SW 1271 (cell line): Measurements from ENCODE around the gene RNF181.
A peak's percentile ranks its signal among the peaks of the same experiment; 100 is the strongest.
"Not testable (repeated sequence)": the region's sequence is repeated elsewhere in the genome, so short reads cannot be mapped to it uniquely, and the experiment has no call there.

Experiments
- DNase-seq, 2 experiments: peaks; one replicate each; lab custom pipeline; 2025; lab: John Stamatoyannopoulos, UW

The RNF181 gene

DNA sequence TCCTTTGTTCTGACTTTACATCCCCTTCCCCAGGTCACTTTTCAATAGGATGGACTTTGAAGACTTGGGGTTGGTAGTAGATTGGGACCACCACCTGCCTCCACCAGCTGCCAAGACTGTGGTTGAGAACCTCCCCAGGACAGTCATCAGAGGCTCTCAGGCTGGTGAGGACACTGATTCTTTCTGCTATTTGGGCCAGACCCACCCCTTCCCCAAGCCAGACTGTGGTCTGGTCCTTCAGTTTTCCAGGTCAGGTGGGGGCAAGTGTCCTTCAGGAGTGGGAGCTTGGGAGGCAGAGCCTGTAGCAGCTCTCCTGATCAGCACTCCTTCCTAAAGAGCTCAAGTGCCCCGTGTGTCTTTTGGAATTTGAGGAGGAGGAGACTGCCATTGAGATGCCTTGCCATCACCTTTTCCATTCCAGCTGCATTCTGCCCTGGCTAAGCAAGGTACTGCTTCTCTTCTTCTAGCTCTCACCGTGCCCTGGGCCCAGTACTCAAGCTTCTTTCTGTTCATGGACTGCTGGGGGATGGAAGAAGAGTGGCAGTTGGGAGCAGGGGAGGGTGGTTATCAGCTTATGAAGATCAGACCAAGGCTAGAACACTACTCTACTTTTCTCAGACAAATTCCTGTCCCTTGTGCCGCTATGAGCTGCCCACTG is 1.1 kb downstream of the RNF181 start:
- no peak for DNase-seq

DNA sequence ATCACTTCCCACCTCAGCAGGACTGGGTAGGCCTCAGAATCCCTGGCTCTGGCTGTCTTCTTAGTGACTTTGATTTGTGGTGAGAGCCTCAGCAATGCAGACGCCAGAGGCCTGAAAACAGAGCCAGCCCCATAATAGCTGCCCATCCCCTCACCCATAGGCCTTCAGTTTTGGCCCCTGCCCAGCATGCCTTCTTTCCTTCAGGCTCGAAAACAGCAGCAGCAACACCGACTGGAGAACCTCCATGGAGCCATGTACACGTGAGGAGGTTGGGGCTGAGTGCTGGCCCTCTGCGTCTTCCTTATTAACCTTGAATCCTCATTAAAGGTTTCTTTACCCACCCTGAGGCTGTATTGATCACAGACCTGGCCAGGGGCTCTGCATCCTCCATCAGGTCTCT is 1.7 kb downstream of the RNF181 start:
- no peak for DNase-seq

DNA sequence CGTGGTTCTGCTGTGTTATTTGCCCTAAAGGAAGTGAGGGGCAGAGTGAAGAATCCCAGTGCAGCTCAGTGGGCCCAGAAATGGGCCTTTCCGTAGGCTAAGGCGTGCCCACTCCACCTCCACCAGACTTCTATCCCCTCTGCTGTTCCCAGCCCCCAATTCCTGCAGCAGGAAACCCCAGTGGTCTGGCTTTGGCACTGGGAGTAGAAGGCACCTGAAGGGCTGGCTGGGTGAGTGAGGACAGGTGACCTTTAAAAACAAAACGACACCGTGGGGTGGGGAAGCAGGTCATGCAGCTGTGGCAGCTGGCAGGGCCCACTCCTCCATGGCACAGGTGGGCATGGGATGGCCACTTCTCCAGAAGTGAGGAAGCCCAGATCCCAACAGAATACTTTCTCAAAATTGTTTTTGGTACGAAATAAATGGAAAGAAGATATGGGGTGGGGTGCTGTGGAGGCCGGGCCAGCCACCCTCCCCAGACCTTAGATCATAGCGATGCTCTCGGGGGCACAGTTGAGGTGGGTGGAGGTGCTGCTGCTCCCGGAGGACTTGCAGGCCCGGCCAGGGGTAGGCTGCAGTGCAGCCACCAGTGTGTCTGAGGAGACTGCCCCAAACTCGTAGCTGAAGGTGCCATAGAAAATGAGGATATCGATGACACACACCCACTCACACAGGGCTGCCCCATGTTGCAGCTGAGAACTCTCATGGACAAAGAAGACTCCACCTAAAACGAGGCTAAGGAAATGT is 3.2 kb downstream of the RNF181 start:
- no peak for DNase-seq

DNA sequence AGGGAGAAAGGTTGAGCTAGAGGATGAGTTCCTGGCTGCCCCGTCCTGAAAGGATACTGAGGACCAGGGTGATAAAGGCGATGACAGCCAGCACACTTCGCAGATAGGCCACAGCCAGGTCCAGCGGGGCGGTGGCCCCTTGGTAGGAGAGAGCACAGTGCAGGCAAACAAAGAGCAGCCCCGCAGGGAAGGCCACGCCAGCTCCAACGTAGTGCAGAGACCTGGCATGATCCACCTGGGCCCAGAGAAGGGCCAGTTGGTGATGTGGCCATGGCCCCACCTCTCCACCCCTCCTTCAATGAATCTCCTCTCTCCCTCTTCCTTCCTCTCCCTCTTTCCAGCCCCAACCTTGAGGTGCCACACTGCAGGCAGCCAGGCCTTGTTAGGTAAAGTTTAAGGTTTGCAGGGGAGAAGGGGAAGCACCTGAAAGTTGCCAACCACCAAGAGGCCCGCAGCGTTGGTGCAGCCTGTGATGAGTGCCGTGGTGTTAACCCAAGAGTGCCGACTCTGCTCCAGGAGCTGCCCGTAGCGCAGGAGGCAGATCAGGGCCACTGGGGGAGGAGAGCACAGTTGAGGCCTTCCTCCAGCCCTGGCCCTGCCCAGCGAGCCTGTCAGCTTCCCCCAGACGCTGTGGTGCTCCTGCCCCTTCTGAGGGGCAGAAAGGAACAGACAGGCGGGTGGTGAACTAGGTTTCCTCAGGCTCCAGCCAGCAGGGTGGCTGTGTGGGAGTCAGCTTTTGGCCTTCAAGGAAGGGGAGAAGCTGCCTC is 4.1 kb downstream of the RNF181 start:
- DNase-seq: no peak

DNA sequence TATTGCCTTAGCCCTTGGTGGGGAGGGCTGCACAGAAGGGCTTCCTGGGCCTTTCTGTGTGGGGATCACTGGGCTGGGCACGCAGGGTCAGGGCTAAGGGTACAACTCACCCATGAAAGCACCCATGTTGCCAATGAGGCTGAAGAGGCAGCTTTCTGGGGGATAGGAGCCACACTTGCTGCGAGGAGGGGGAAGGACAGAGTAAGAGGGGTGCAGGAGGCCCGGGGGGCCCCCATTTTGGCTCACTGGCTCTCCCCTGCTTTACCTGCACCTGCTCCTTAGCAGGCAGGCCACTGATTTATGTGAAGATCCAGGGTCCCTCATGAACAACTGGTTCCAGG is 4.7 kb downstream of the RNF181 start:
- no peak for DNase-seq

DNA sequence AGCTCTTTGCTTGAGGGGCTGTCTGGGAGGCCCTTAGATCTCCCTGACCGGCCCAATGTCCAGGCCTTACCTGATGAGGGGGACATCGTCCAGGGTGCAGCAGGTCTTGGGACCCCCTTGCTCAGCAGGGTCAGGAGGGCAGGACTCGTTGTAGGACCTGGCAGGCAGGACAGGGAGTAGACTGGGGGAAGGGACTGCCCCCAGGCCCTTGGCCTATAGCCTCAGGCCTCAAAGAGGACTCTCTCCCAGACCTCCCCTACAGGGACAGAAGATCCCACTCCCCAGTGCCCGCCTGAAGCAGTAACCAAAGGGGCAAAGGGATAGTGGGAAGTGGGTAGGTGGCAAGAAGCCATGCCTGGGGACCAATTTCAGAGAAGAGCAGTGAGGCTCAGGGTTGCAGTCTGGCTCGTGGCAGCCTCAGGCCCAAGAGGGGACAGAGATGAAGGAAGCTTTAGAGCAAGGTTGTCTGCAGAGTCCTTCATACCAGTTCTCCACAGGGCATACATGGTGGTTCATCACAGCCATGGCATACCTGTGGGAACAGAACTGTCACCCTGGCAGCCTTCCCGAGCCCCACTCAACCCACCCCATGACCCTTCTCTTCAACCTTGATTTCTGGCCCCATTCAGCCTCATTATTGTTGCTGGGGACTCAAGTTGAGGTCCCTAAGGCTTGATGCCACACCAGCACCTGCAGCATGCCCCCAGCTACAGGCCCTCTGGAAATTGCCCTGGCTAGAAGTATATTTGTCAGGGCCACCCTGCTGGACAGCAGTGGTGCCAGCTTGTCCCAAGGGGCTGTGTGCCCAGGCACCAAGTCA is 5.6 kb downstream of the RNF181 start:
- no peak for DNase-seq

DNA sequence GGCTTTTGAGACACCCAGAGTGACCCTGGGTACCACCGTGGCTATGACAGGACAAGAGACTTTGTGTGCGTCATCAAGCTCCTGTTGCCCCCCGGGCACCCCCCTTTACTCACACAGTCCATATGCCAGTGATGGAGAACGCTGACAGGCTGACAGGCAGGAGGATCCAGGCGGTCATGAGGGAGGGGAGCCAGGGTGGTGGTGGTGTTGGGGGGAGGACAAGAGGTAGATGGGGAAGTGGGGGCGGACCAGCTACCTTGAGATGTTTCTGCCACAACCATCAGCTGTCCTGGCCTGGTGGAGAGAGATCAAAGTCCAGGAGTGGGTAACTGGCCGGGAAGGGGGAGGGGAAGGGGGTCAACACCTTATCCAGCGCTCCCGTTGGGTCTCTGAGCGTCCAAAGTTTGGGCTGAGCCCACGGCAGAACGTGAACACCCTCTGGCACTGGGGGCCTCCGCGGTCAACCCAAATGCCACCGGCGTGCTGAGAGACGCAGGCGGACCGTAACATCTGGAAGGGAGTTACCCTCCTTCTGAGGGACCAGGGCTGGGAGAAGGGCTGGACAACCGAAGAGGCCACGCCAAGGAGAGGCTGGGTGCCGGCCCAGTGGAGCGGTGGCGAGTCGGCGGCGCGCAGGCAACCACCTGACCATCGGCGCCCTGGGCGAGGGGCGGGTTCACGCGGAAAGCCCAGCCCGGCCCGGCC is 6.4 kb downstream of the RNF181 start:
- DNase-seq: peak in 1 of 2 experiments; percentile 40

DNA sequence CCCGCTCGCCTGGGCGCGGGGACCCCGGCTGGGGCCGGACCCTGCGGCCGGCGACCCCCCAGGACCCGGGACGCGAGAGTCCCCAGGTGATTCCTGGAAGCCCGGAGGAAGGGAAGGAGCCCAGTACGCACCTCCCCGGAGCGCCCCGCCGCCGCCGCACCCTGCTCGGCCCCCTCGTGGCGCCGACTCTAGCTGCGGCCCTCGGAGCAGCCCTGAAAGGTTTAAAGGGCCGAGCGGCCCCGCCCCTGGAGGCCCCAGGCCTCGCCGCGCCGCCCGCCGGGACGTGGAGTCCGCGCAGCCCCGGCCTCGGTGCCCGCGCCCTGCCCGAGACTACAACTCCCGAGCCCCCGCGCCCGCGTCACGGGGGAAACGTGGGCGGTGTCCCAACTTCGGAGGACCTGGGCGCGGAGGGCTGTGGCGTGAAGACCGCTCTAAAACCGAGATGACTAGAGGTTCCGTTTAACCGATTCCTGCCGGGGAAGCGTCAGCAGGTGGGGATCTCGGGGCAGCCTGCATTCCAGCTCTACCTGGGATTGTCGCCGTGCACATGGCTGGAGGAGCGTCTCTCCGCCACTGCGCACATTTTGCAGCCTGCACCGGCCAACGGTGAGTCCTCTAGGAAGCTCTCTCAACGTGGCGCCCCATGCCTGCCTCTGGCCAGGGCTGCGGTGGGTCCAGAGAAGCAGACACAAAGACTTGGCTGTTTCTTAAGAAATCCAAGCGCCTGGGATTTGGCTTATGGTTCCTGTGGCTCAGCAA is 7.1 kb downstream of the RNF181 start, which contains the start of gene TMEM150A:
Gene TMEM150A, minus strand, starts transcription at position 223 of the 759 bp plus-strand sequence. CDS start 750 bp downstream, outside the sequence.
- DNase-seq: peak; percentile 70 to 80

DNA sequence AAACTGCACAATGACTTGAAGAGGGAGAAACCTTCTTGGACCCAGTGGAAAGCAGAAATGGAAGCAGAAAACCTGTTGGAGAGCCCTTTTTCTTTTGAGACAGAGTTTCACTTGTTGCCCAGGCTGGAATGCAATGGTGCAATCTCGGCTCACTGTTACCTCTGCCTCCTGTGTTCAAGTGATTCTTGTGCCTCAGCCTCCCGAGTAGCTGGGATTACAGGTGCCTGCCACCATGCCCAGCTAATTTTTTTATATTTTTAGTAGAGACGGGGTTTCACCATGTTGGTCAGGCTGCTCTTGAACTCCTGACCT is 8.5 kb downstream of the RNF181 start:
- DNase-seq: not testable (repeated sequence)

DNA sequence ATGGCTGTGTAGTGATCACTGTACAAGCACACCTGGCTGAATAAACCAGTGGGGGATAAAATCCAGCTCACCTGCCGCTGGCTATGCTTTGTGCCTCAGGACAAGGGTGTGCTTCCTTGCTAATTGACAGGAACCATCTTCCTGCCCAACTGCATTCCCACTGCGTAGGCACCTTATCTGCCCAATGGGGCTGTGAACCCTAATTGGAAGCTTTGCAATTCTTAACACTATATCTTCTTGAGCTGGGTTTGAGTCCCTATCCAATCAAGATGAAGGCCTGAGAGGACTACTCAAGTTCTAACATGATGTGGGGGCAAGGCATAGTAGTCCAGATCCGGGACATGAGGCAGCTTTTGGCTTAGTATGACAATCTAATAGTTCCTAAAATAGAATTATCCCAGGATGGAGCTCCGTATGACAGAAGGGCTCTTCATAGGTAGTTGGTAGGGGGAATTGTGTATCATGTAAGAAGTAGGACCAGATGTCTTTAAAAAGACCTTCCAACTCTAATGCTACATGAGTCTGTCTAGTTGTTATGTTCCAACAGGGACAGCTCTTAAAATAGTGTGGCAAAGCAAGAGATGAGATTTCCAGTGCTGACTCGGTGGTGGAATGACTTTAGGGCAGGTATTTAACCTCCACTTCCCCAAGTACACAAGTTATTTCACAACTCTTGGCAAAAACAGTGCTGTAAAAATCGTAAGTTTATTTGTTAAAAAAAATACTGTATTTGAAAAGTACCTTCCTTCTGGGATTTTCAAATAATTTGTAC is 9.2 kb downstream of the RNF181 start:
- no peak for DNase-seq

DNA sequence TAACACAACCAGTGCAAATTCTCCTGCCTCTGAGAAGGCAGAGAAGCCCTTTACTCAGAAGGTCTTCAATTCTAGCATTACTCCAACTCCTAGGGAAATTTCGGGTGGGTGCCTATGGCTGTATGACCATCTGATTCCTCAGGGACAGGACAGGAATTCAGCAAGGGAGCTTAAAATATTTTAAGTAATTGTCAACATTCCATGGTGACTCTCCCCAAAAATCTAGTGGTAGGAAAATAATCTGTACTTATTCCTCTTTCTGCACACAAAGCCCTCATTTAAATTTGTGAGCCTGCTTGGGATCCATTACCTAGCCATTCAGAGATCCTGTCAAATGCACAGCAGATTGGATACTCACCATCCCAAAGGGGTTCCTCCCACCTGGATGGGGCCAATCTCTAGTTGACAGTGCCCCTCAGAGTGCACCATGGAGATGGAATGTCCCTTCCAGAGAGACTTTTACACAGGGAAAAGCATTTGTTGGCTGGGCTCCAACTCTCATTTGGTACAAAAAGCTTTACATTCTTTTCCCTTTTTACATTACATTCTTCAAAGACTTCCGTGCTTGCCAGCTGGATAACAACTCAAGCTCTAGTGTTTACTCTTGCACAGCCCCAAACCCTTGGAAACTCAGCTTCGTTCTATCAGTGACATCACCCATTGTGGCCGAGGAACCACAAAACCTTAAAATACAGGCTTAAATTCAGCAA is 10.0 kb downstream of the RNF181 start:
- DNase-seq: no peak

DNA sequence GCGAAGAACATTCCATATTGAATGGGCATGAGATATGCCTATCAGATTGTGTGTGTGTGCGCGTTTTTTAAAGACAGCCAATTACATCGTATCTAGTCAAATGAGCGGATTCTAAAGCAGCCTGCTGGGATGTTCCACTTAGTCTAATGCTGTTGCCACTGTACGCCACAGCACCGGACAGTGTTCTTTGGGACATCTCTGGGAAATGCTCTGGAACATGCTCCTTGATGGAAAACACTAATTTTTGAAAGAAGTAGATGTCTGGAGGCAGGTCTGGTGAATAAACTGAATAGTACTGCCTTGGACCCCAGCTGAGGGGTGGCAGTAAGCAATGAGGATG is 10.5 kb downstream of the RNF181 start:
- DNase-seq: no peak

DNA sequence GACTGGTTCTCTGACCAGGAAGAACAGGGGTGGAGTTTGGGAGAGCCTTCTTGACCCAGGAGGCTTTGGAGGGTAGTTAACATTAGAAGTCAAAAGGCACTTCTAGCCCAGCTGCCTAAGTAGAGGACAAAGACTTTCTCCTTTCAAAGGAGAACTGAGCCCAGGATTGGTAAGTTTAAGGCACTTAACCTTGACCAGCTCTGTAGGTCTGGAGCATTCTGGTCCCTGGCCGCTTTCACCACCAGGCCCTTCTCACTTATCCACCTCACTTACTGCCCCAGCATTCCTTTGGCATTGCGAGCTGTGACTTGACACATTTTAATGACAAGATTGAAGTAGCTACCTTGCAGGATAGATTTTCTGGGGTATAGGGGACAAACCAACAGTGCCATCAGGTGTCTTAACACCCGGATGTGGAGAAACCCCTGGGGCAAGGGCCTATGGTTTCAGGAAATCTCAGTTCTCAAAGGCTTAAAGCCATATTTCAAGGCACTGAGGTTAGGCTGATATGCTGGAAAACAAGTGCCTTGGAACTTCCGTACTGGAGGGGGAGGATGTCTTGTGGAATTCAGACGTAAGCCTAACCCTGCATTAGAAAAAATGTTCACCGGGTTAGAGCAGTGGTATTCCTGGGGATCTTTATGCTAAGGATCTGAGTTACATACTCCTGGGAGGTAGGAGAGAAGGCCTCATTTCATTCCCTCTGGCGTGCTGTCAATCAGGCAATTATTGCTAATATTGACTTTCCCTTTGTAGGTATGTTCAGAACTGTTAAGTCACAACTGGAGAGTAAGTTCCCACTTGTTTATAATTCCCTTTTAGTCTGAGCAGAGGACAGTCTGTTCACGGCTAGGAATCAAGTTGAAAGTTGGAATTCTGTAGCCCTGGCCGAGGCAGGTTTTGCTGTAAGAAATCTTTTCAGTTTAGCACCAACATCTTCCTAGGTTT is 12.0 kb downstream of the RNF181 start:
- no peak for DNase-seq

DNA sequence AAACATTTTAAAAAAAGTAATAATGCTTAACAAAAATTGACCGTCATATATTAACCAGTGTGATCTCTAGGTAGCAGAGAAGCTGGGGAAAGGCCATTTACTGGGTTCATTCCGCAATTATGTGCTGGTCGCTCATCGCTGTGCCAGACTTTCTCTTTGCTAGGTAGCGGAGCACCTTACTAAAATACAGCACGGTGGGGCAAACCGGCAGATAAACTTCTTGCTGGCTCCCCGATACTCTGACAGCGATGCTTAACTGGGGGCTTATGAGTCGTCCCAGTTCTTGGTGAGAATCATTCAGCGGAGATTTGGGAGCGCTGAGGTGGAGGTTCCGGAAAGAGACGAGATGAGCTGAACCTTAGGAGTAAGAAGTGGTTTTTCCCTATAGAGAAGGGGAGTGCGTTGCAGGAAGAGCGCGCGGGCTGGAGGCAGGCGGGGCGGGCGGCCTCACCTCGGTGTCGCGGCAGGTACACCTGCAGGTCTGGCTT is 15.7 kb downstream of the RNF181 start:
- DNase-seq: no peak

DNA sequence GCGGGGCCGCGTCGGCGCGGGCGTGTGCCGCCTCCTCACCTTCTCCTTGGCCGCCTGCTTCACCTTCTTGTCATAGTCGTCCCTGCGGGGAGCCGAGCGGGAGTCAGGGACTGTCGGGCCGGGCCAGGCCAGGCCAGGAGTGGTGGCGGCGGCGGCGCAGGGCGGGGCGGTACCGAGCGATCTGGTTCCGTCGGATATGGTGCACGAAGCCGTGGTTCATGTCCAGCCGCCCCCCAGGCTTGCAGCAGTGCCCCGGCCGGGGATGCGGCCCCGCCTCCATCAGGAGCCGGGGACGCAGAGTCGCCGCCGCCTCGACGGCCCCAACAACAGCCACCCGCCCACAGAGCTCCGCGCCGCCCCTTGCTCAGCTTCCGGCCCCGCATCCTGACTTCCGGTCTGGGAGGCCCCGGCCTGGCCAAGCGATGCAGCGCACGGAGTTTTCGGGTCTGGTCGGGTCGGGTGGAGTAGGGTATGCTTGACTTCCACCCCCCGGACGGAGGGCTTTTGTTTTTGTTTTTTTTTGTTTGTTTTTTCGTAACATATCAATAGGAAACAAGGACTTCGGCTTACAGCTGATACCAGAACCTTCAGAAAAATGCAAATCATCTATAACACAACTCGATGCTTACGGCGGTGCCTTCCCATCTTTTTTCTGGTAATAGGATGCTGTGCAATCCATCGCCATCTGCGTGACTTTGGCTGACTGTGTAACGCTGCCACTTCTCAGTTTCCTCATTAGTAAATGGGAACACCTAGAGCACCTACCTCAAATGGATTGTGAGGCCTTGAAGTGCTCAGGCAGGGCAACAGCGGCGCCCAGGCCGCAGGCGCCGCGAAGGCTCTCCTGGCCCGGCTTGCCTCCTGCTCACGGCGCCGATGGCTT is 16.4 kb downstream of the RNF181 start, which contains the start of gene C2orf68:
Gene C2orf68, minus strand, starts transcription at position 362 of the 883 bp plus-strand sequence. Its CDS starts 82 bp downstream, at position 280.
- DNase-seq: peak; percentile 78 to 88

DNA sequence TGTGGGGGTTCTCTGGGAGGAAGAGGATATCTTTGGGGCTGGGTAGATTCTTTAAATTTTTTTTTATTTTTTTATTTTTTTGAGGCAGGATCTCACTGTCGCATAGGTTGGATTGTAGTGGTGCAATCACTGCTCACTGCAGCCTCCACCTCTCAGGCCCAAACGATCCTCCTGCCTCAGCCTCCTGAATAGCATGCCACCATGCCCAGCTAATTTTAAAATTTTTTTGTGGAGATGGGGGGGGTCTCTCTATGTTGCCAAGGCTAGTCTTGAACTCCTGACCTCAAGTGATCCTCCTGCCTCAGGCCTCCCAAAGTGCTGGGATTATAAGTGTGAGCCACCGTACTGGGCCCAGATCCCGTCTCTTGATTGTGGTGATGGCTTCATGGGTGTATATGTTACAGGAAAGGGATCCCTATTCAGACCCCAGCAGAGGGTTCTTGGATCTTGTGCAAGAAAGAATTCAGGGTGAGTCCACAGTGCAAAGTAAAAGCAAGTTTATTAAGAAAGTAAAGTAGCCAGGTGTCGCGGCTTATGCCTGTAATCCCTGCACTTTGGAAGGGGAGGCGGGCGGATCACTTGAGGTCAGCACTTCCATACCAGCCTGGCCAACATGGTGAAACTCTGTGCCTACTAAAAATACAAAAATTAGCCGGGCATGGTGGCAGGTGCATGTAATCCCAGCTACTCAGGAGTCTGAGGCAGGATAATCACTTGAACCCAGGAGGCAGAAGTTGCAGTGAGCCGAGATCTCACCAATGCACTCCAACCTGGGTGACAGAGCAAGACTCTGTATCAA is 18.4 kb downstream of the RNF181 start:
- no peak for DNase-seq
